Smooth muscle cell (in vitro differentiated cells): ENCODE data around the gene TSC1. TPM values are rescaled to one million over a fixed set of nuclear protein-coding genes. Genes with fewer than 3 reads are reported as not detected.
"Not testable (repeated sequence)": the region's sequence is repeated elsewhere in the genome, so short reads cannot be mapped to it uniquely, and the experiment has no call there.

ENCODE experiments used
- DNase-seq: peaks from one replicate; lab custom pipeline; 2025; ENCODE audit not compliant: unreplicated experiment; lab: John Stamatoyannopoulos, UW
- H2AFZ ChIP-seq: fragments of 200-600 bp; sonication (generic); 2 replicates; pipeline ENCODE4 v1.6.0; 2016; ENCODE audit warnings: antibody characterized with exemption, low read depth, mild to moderate bottlenecking
- H3F3A ChIP-seq: fragments of 200-600 bp; sonication (generic); 2 replicates; pipeline ENCODE4 v1.6.0; 2017; ENCODE audit warnings: antibody characterized with exemption, low read depth
- H3K27ac ChIP-seq: fragments of 200-600 bp; sonication (generic); 2 replicates; pipeline ENCODE4 v1.5.1; 2016; ENCODE audit warnings: low read depth, mild to moderate bottlenecking
- H3K27me3 ChIP-seq: fragments of 200-600 bp; sonication (generic); 2 replicates; pipeline ENCODE4 v1.6.1; 2016; ENCODE audit warnings: low read depth, mild to moderate bottlenecking
- H3K36me3 ChIP-seq: fragments of 200-600 bp; sonication (generic); 2 replicates; pipeline ENCODE4 v1.5.1; 2016; ENCODE audit warnings: low read depth
- H3K4me1 ChIP-seq: fragments of 200-600 bp; sonication (generic); 2 replicates; pipeline ENCODE4 v1.5.1; 2016; ENCODE audit warnings: low read depth
- H3K4me2 ChIP-seq: fragments of 200-600 bp; sonication (generic); 2 replicates; pipeline ENCODE4 v1.6.0; 2016; ENCODE audit warnings: mild to moderate bottlenecking
- H3K4me3 ChIP-seq: fragments of 200-600 bp; sonication (generic); 2 replicates; pipeline ENCODE4 v1.5.1; 2016; ENCODE audit warnings: mild to moderate bottlenecking
- H3K79me2 ChIP-seq: fragments of 200-600 bp; sonication (generic); 2 replicates; pipeline ENCODE4 v1.6.0; 2016; ENCODE audit warnings: low read depth, mild to moderate bottlenecking
- H3K9ac ChIP-seq: fragments of 200-600 bp; sonication (generic); 2 replicates; pipeline ENCODE4 v1.6.0; 2016; ENCODE audit warnings: low read depth
- H3K9me3 ChIP-seq: fragments of 200-600 bp; sonication (generic); replicated peaks from 2 replicates; pipeline ENCODE4 v1.5.1; 2016; ENCODE audit warnings: low read depth
- H4K20me1 ChIP-seq: fragments of 200-600 bp; sonication (generic); 2 replicates; pipeline ENCODE4 v1.6.0; 2016; ENCODE audit warnings: low read depth
- WGBS: methylation state at CpG from one replicate; pipeline ENCODE4 v1.1.7; 2016; ENCODE audit warnings: low lambda C conversion rate; 5-methylcytosine and 5-hydroxymethylcytosine counted together
- polyA plus RNA-seq: library from polyadenylated mRNA; unstranded; fragments of >200 nt; fragmentation: Nextera tagmentation; extraction: Ambion mirVana; gene quantifications from 2 replicates; pipeline ENCODE4 v1.2.1, GENCODE V29; 2016
- total RNA-seq: library from RNA; depleted of rRNA; stranded (reverse); fragments of >200 nt; gene quantifications from 2 replicates; pipeline ENCODE4 v1.2.3, GENCODE V29; 2014
- TF ChIP-seq, protein P1 (sequence below): fragments of 200-600 bp; sonication (generic); IDR thresholded peaks from 2 replicates; pipeline ENCODE4 v1.5.1; 2017; ENCODE audit warnings: borderline replicate concordance, mild to moderate bottlenecking, antibody characterized with exemption; ENCODE audit not compliant: insufficient read depth, poor library complexity, severe bottlenecking

The TSC1 gene
- total and polyA plus RNA-seq, 2 experiments from 2014 or later: 17.4 to 48.9 TPM

DNA sequence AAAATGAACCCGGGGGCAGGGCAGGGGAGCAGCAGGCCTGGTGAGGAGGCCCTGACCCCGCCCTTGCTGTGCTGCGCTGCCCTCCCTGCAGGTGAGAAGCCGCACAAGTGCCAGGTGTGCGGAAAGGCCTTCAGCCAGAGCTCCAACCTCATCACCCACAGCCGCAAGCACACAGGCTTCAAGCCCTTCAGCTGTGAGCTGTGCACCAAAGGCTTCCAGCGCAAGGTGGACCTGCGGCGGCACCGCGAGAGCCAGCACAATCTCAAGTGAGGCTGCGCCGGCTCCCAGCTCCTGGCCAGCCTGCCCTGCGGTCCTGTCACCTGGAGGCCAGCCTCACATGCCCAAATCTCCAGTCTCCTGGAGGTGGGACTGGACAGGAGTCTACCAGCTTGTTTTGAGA, 46.4 kb upstream of the TSC1 start:
- H3K4me1 ChIP-seq: peaks cover 7% of the 10 kb centered on the region

DNA sequence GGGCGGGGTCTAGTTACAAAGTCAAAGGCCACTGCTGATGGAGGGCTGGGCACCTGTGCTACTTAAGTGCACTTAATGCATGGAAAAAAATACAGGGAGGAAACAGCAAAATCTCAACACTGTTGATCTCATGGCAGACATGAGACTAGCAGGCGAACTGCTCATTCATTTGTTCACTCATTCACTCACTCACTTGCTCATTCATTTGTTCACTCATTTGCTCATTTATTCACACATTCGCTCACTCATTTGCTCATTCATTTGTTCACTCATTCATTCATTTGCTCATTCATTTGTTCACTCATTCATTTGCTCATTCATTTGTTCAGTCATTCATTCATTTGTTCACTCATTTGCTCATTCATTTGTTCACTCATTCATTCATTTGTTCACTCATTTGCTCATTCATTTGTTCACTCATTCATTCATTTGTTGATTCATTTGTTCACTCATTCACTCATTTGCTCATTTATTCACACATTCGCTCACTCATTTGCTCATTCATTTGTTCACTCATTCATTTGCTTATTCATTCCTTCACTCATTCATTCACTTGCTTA, 45.7 kb upstream of the TSC1 start:
- H3K9me3 ChIP-seq, H3K4me3 ChIP-seq, H3K36me3 ChIP-seq, H3K4me2 ChIP-seq, H3K4me1 ChIP-seq, H4K20me1 ChIP-seq, H3K27me3 ChIP-seq, H3K79me2 ChIP-seq, H3F3A ChIP-seq, DNase-seq, H3K9ac ChIP-seq, H3K27ac ChIP-seq, H2AFZ ChIP-seq: not testable (repeated sequence)
- WGBS: 88% methylated on average over 4 of the region's 4 CpGs

More for the DNA sequence above, 46.4 kb upstream of the TSC1 start:
- Histone ChIP-seq H3K36me3 (no peaks in the 10 kb centered on the region), H3K79me2 (no peaks in the 10 kb centered on the region), H3K27me3 (no peaks in the 10 kb centered on the region), H3K9ac (no peak overlapping the region), H2AFZ (no peak overlapping the region), H3K9me3 (no peaks in the 10 kb centered on the region), H4K20me1 (no peaks in the 10 kb centered on the region), H3K4me3 (no peak overlapping the region), H3K4me2 (no peak overlapping the region), H3F3A (no peaks in the 10 kb centered on the region), H3K27ac (no peak overlapping the region)
- DNase-seq: no peak
- TF ChIP-seq, protein P1, sequence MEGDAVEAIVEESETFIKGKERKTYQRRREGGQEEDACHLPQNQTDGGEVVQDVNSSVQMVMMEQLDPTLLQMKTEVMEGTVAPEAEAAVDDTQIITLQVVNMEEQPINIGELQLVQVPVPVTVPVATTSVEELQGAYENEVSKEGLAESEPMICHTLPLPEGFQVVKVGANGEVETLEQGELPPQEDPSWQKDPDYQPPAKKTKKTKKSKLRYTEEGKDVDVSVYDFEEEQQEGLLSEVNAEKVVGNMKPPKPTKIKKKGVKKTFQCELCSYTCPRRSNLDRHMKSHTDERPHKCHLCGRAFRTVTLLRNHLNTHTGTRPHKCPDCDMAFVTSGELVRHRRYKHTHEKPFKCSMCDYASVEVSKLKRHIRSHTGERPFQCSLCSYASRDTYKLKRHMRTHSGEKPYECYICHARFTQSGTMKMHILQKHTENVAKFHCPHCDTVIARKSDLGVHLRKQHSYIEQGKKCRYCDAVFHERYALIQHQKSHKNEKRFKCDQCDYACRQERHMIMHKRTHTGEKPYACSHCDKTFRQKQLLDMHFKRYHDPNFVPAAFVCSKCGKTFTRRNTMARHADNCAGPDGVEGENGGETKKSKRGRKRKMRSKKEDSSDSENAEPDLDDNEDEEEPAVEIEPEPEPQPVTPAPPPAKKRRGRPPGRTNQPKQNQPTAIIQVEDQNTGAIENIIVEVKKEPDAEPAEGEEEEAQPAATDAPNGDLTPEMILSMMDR: no peak
- 92% methylated on average over 14 of the region's 14 CpGs for WGBS

DNA sequence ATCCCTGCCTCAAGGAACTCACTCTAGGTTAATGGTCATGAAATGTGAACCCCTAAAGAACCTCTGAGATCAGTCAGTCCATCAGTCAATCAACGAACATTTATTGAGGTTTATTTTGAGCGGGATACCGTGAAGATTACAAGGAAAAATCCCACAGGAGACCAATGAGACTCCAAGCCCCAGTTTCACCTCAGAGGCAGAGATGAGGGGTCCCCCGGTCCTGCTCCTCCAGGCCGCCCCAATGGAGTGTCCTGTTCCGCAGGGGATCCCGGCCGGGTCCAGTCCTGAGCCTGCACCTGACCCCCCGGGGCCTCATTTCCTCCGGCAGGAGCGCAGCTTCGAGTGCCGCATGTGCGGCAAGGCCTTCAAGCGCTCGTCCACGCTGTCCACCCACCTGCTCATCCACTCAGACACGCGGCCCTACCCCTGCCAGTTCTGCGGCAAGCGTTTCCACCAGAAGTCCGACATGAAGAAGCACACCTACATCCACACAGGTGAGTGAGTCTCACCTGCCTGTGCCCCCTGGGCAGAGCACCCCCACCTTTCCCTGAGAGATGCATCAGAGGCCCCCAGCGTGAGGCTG, 45.1 kb upstream of the TSC1 start:
- no peaks in the 10 kb centered on the region for H3K79me2 ChIP-seq
- TF ChIP-seq, protein P1: no peak
- no peaks in the 10 kb centered on the region for H3K9me3 ChIP-seq
- H3F3A ChIP-seq: no peaks in the 10 kb centered on the region
- no peak overlapping the region for H3K27ac ChIP-seq
- no peaks in the 10 kb centered on the region for H3K36me3 ChIP-seq
- peaks cover 4% of the 10 kb centered on the region for H3K4me1 ChIP-seq
- H3K4me3 ChIP-seq: no peak overlapping the region
- no peak overlapping the region for H2AFZ ChIP-seq
- H3K27me3 ChIP-seq: no peaks in the 10 kb centered on the region
- DNase-seq: no peak
- no peak overlapping the region for H3K4me2 ChIP-seq
- H4K20me1 ChIP-seq: no peaks in the 10 kb centered on the region
- no peak overlapping the region for H3K9ac ChIP-seq
- 89% methylated on average over 23 of the region's 23 CpGs for WGBS

DNA sequence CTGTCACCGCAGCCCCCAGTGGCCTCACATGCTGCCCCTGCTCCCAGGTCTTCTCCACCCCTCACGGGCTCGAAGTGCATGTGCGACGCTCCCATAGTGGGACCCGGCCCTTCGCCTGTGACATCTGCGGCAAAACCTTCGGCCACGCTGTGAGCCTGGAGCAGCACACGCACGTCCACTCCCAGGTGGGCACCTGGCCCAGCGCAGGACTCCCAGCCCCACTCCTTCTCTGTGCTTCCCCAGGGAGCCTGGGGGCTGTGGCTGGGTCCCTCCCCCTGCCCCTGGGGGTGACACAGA, 44.5 kb upstream of the TSC1 start:
- Histone ChIP-seq H3K36me3 (no peaks in the 10 kb centered on the region), H3K4me2 (no peak overlapping the region), H3K4me3 (no peak overlapping the region), H3F3A (no peaks in the 10 kb centered on the region), H4K20me1 (no peaks in the 10 kb centered on the region), H3K4me1 (no peaks in the 10 kb centered on the region), H3K9ac (no peak overlapping the region), H3K27me3 (no peaks in the 10 kb centered on the region), H3K27ac (no peak overlapping the region), H3K79me2 (no peaks in the 10 kb centered on the region), H3K9me3 (no peaks in the 10 kb centered on the region), H2AFZ (no peak overlapping the region)
- no peak for DNase-seq
- TF ChIP-seq, protein P1: no peak
- 94% methylated on average over 13 of the region's 13 CpGs for WGBS
